Germinal center (tissue), 1 donor: ENCODE measurements around the gene BTF3L4.

Experiments used
- DNase-seq: peaks from one replicate; pipeline ENCODE4 v3.0.0; 2012; ENCODE audit warnings: mixed read lengths, low spot score

The BTF3L4 gene

GRCh38 chr1:52123622-52124021, 67.5 kb downstream of the BTF3L4 start:
- DNase-seq, result no peak

GRCh38 chr1:52125736-52126359, 69.8 kb downstream of the BTF3L4 start:
- no peak for DNase-seq

- DNase-seq, result no peak
Measured at GRCh38 chr1:52127181-52128180, 71.4 kb downstream of the BTF3L4 start.

- peak; percentile 8 for DNase-seq
Measured at GRCh38 chr1:52139817-52140540, 83.9 kb downstream of the BTF3L4 start.
